ENCODE results near the gene PEX5. TPM values are rescaled to one million over a fixed set of nuclear protein-coding genes. Genes with fewer than 3 reads are reported as not detected.

PEX5 gene
- 22.2 and 23.5 TPM in 2 replicates for total RNA-seq

DNA sequence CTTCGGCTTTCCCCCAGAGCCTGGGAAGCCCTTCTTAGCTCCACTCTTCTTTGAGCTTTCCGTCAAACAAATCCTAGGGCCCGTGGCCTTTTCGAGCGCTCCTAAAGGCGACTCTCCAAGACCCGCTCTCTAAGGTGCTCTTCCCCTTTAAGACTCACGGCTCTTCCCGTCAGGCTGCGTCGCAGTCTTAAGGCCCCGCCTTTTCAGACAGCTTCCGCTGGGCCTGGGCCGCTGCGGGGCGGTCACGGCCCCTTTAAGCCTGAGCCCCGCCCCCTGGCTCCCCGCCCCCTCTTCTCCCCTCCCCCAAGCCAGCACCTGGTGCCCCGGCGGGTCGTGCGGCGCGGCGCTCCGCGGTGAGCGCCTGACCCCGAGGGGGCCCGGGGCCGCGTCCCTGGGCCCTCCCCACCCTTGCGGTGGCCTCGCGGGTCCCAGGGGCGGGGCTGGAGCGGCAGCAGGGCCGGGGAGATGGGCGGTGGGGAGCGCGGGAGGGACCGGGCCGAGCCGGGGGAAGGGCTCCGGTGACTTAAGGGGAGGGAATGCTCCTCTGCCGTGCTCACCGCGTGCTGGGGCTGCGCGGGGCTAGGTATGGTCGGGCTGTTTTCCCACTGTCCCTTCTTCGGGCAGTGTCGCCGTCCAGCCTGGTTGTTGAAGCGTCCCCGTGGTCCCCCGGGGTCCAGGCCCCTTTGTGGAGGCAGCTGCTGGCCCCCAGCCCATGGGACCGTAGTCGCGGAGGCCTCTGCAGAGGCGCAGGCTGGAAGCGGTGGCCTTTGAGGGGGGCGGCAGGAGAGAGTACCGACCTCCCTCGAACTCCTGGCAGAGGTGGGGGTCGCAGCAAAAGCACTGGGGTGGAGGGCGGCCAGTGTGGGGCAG, at the start of gene PEX5:
Gene PEX5, plus strand, starts transcription at position 289 of the 870 bp plus-strand sequence. CDS start 692 bp downstream, outside the sequence.
- DNase-seq (ENCODE audit: low read depth in 2 of 2): peak; percentile 89 to 97

DNA sequence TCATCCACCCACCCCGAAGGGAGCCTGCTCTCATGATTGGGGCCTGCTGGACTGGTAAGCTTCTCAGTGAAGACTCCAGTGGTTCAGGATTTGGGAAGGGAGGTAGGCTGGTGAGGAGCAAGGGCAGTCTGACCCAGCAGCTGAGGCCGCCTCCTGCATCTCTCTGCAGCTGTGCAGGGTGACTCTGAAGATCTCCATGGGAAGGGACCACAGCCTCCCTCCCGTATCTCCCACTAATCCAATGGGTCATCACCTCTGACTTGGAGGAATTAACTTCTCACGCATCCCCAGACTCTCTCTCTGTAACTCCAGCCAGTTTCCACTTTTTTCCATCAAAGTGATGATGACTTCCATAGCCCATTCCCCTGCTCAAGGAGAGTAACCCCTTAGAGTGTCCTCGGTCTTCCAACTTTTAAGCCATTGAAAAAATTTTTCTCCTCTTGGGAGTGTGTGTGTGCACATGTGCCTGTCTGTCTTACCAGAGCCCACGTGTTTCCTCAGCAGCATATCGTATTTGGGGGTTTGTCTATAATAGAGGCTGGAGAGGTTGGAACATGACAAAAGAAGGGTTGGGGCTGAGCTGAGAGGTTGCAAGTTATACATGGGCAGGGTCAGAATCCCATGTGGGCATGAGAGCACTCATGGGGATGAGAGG, 48.0 kb upstream of the PEX5 start:
- no peak for DNase-seq (ENCODE audit: low read depth in 2 of 2)

DNA sequence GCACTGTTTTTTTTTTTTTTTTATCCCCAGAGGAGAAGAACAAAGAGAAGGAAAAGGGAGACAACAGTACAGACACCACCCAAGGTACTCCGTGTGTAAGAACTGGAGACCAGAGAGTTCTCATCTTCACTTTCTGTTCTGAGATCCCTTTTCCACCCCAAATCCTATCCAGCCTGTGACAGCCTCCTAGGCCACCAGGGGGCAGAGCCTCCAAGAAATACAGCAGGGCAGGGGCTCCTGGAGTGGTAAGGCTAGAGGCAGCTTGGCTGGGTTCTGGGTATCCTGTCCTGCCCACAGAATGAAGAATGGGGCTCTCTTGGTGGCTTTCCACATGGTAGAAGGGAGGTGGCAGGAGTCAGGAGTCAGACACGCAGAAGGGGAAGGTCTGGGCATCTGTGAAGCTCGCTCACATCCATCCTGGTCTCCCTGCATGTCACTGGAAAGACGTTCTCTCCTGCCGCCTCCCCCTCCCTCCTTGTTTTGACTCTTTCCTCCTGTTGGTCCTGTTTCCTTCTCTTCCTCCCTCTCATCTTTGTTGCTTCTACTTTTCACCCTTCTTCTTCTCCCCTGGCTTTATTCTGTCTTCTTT, 47.3 kb upstream of the PEX5 start:
- peak; percentile 59 to 80 for DNase-seq (ENCODE audit: low read depth in 2 of 2)

DNA sequence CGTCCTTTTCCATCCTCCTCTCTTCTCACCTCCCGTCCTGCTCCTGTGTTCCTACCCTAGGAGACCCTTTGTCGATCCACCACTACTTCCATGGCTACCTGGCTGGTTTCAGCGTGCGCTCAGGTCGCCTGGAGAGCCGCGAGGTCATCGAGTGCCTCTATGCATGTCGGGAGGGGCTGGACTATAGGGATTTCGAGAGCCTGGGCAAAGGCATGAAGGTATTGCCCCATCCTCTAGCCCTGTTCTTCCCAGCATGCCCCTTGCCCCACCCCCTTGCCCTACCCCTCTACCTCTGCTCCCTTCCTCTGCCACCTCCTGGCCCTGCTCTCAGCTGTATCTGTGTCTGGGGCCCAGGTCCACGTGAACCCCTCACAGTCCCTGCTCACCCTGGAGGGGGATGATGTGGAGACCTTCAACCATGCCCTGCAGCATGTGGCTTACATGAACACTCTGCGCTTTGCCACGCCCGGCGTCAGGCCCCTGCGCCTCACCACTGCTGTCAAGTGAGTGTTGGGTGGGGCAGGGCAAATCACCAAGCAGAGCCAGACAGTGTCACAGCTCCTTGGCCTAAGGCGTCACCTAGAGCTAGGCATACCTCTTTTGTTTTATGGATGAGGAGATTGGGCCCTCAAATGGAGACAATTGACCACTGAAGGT, 46.5 kb upstream of the PEX5 start:
- no peak for DNase-seq (ENCODE audit: low read depth in 2 of 2)

DNA sequence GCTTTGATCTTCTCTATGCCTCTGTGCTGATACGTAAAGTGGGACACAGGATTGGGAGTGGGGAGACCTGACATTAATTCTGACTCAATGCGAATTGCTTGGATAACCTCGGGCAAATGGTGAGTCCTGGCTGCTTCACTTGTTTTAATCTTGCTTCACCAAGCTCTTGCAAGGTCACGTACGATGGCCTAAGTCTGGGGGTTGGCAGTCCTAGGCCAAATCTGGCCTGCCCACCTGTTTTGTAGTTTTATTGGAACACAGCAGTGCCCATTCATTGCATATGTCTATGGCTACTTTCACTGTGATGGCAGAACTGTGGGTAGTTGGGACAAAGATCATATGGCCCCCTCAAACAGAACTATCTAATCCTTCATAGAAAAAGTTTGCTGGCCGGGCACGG, 45.9 kb upstream of the PEX5 start:
- DNase-seq (ENCODE audit: low read depth in 2 of 2): no peak

DNA sequence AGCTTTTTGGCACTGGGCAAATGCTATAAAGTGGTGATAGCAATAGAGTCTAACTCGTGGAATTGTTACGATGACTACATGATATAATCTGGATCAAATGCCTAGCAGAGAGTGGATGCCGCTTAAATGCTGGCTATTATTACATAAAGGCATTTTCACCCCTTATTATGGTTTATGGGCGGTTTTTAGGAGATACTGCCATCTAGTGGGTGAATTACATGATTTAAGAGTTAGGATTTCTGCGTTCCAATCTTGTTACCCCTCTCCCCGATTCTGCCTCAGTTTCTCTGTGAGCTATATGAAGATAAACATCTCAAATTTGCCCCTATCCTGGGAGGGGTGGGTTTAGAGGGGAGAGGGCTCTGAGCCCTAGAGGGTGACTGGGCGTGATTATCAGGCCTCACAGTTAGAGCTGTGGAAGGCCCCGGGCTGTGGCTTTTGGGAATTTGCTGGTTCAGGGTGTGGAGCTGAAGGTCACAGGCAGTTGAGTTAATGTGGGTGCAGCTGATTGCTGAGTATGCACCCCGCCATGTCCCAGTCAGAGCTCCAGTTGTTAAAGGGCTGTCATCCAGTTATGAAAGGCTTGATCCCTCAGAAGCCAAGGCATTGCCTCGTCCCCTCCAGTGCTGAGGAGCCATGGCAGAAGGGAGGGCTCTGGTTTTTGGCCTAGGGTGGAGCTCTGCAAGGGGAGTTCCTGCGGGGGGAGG, 44.9 kb upstream of the PEX5 start:
- DNase-seq (ENCODE audit: low read depth in 2 of 2): peak; percentile 57 to 59

DNA sequence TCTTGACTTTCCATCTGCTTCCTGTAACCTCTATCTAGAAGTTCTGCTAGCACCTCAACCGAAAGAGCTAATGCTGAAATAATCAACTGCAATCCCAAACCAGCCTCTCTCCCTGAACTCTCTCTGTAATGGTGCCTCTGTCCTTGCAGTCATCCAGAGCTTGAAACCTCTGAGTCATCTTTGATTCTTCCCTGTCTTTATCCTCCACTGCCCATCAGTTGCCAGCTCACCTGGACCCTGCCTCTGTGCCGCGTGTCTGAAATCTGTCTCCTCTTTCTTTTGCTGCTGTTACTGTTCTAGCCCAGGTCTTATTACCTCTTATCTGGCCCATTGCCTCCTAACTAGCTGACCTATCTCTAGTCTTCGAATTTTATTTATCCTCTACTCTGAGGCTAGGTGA, 43.8 kb upstream of the PEX5 start:
- DNase-seq (ENCODE audit: low read depth in 2 of 2): no peak

DNA sequence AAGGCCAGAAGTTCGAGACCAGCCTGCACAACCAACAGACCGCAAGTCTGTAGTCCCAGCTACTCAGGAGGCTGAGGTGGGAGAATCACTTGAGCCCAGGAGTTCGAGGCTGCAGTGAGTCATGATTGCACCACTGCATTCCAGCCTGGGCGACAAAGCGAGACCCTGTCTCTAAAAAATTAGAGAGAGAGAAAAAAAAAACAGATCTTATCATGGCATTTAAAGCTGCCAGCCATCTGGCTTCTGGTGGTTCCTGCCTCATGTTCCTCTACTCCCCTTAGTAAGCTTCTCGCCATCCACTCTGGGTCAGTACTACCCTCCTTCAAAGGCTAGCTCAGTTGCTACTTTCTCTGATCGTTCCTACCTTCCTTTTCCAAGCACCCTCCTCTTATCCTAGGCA, 43.3 kb upstream of the PEX5 start:
- DNase-seq (ENCODE audit: low read depth in 2 of 2): no peak

DNA sequence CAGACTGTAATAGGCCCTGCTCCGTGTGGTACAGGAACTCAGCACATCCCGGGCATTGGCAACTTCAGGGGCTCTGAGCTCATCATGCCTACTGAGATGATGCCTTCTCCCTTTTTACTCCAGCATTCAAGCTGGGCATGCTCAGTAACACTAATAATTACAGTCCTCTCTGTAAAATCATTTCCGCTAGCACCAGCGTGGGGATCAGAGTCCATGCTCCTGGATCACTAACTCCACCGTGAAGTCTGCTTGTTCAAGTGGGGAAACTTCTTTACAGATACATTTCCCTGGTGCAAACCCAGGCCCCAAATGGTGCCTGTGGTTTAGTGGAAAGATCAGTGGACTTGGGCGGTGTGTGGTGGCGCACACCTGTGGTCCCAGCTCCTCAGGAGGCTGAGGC, 42.6 kb upstream of the PEX5 start:
- no peak for DNase-seq (ENCODE audit: low read depth in 2 of 2)

DNA sequence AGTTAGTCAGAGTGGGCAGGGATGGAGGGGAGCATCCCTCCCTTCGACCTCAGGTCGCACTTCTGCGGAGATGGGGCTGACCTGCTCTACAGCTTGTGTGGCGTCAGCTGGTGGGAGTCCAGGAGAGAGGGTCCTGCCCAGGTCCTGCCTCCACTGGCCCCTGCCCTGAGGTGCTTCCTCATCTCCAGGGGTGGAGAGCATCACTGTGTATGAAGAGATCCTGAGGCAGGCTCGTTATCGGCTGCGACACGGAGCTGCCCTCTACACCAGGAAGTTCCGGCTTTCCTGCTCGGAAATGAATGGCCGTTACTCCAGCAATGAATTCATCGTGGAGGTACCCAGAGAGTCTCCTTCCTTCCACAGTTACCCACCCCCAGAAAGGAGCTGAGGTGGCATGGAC, 39.1 kb upstream of the PEX5 start:
- peak; percentile 39 to 50 for DNase-seq (ENCODE audit: low read depth in 2 of 2)

DNA sequence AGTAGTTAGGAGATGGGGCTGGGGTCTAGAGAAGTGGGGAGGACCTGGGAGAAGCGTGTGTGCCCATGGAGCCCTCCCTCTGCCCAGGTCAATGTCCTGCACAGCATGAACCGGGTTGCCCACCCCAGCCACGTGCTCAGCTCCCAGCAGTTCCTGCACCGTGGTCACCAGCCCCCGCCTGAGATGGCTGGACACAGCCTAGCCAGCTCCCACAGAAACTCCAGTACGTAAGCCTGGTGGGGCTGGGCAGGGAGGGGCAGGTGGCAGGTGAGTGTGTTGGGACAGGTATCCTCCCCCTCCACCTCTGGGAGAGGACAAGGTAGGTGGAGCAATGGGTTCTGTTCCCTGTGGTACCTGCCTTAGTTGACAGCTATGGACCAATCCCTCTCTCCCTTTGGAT, 38.6 kb upstream of the PEX5 start:
- DNase-seq (ENCODE audit: low read depth in 2 of 2): no peak

DNA sequence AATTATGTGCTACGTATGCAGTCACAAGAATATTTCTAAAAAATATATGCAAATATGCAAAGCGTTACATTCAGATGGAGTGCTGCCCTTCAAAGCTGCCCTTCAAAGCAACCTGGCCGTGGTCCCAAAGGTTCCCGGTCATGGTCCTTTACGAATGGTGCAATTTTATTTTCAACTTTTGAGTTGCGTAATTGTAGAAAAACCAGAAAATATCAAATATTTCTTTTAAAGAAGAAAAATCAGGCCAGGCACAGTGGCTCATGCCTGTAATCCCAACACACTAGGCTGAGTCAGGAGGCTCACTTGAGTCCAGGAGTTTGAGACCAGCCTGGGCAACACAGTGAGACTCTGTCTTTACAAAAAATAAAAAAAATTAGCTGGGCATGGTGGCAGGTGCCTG, 38.0 kb upstream of the PEX5 start:
- DNase-seq (ENCODE audit: low read depth in 2 of 2): no peak

DNA sequence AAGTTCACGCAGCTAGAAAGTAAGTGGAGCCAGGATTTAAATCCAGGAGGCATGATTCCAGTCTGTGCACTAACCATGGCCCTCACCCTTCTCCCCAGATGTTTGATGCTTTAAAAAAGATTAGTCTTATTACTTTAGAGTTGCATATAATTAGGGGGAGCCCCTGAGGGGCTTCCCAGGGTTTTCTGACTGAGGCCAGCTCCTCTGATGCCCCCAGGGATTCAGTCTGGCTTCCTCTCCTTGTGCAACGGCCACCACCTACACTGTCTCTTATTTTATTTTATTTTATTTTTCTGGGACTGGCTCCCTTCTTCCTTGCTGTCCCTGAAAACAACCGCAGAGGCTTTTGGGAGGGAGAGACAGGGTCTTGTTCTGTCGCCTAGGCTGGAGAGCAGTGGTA, 36.7 kb upstream of the PEX5 start:
- no peak for DNase-seq (ENCODE audit: low read depth in 2 of 2)

DNA sequence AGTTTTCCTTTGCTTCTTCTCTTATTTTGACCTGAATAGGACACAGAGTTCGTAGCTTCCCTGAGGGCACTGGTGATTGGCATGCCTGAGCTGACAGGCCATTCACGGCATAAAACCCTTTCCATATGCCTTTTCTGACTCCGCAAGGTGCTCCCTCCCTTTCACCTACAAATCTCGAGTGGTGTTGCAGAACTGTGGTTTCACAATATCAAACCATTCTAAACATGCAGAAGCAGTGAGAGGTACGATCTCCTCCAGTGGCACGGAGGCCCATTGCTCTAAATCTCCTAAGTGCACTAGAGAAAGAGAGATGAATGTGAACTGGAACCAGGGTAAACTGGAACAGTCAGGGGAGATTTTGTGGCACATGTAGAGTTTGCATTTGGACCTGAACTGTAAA, 35.4 kb upstream of the PEX5 start:
- no peak for DNase-seq (ENCODE audit: low read depth in 2 of 2)

DNA sequence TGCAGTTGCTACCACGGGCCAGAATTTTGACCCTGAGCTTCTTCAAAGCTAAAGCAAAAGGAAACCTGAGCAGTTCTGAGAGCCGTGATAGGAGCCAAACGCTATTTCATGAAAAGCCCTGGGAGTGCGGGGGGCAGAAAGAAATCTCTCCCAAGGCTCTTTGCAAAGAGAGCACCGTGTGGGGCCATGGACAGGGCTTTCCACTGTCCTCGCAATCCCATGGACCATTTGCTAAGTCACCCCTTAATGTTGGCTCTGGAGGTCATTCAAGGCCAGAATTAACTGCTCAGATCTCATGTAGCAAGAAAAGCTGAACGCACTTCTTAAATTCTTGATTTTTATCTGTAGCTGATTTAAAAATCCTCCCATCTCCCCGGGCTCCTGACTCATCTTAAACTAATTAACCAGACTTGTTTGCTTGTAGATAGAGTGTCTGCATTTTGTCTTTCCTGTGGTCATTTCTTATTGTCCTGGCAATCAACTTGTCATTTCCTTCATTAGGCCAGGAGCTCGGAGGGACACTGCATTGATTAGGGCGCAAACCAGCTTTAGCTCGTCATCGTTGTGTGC, 34.5 kb upstream of the PEX5 start:
- no peak for DNase-seq (ENCODE audit: low read depth in 2 of 2)

DNA sequence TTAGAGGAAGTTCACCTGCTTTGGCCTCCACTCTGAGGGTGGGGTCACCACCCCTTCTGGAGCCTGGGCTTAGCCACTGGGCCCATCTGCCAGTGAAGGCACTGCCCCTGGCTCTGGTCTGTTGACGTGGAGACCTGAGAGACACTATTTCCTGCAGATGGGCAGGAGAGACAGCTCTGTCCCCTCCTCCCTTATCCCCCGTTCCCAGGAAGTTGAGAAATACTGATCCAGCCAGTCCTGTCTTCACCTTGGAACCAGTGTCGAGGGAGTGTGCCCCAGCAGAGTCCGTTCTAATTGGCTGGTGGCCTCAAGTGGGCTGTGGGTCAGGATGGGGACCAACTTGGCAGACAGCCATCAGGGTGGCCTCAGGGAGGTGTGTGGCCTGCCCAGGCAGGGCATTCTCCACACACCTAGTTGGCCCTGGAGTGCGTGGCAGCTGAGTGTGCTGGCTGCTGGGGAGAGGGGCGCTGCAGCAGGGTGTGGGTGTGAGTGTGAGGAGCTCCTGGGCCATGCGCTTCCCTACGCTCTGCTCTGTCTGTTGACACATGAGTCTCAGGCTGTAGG, 33.9 kb upstream of the PEX5 start:
- no peak for DNase-seq (ENCODE audit: low read depth in 2 of 2)

DNA sequence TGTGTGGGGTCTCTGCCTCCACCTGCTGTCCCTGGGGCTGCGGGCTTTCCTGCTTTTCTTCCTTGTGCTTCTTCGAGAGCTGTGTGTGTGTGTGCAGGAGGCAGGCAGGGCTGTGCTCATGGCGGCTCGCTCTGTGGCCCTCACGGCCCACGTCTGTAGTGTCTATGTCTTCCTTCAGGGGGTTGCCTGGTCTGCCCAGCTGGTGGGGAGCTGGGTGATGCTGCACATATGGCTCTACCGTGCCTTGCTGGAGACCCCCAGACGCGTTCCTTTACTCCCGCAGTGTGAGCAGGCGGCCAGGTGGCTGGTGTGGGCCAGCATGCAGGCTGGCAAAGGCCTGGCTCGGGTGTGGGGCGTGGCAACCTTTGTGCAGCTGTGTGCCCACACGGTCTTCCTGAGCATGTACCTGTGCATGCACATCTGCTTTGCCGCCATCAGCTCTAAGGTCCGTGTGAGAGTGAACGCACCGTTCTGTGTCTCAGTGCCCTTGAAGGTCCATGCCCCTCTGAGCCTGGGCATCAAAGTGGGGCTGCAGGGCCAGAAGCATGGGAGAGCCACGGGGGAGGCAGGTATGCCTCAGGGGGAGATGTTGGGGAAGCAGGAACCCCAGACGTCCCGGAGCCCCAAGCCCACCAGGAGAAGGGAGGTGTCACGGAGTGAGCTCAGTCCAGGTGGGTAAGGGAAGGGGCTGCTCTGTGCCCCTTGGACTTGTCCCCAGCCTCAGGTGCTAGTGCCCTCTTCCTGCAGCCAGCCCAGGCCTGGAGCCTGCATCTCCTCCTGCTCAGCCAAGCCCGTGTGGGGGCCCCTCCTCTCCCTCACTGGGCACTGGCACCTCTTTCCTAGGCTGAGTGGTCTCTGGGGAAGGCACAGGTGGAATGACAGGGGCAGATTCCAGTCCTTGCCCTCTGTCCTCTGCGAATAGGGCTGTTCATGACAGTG, 33.0 kb upstream of the PEX5 start:
- no peak for DNase-seq (ENCODE audit: low read depth in 2 of 2)

DNA sequence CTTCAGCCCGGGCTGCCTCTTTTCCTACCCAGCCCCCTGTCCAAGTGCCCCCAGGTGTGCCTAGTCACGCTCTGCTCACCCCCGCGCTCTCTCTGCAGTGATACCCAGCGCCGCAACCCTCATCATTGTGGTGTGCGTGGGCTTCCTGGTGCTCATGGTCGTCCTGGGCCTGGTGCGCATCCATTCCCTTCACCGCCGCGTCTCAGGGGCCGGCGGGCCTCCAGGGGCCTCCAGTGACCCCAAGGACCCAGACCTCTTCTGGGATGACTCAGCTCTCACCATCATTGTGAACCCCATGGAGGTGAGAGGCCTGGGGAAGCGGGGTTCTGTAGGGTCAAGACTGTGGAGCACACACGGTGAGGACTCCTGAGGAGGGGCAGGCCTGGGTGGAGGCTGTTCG, 32.1 kb upstream of the PEX5 start:
- no peak for DNase-seq (ENCODE audit: low read depth in 2 of 2)

DNA sequence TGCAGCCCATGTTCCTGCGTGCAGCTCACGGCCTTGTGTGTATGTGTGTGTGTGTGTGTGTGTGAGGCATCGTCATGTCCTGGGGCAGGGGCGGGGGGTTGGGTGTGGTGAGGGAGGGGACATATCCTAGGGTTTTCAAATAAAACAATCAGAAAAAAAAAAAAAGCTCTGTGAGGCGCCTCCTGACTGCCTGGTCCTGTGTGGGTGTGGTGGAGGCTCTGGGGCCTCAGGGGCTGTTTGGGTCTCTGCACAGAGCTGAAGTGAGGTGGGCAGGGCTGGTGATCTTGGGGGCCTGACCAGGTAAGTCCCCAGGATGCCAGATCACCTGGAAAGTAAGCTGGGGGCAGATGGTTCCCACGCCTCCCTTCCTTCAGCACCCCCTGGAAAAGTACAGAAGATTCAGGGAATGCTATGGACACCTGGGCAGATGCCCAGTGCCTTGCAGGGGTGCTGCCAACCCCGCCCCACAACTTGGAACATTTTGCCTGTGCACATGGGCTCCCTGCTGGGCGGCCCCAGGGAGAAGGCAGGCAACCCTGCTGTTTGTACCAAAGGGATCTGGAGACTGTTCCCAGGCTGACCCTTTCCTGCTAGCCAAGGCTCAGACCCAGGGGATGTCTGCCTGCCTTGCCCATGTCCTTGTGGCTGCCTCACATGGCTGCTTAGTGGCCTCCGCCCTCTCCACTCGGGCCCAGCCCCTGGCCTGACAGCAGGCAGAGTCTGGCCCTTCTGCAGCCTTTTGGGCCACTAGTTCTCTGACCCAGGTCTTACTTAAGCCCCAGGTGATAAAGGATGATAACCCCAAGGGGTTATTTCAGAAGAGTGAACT, 30.5 kb upstream of the PEX5 start:
- no peak for DNase-seq (ENCODE audit: low read depth in 2 of 2)

Measured in lung microvascular endothelial cell (primary cell).